ENCODE data around the gene SH3D21.
A peak's percentile ranks its signal among the peaks of the same experiment; 100 is the strongest.

The SH3D21 gene

GRCh38 chr1:36304521-36304920 is 1.6 kb upstream of the SH3D21 start:
- no peak for DNase-seq

DNA sequence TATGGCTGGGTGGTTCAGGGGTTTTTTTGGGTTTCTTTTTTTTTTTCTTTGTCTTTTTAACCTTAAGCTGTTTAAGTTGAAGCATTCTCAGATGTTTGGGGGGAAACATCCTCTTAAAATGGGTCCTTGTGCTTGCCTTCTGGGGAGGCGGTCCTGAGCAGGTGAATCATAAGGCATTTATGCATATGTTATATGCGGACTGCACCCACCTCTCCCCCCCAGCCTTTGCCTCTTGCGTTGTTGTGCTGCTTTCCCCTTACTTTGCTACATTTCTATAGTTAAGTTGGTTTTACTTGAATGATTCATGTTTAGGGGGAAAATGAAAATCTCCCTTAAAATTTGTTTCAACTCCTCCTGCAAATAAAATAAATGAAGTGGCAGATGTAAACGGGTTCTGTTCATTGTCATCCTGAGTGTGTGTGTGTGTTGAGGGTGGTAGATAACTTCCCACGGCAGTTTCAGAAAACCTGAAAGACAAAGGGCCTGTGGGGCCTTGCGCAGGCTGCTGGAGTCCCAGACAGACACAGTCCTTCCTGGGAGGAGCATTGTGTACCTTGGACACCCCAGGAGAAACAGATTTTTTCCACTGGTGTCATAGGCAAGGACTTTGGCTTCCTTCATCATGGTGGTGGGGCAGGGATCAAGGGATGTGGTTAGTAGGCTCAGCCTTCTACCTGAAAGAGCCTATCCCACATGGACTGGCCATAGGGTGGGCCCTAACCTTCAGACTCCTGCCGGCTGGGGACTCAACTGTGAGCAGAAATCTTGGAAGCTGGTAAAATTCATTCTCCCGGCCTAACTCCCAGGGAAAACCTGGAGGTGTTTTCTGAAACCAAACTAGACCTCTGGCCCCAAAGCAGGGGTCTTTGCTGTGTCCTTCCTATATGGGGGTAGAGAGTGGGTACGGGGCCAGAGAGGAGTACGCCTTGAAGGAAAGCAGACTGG is 926 bp upstream of the SH3D21 start:
- no peak for DNase-seq

- no peak for DNase-seq
Measured at GRCh38 chr1:36305915-36306209, 306 bp upstream of the SH3D21 start.

GRCh38 chr1:36306902-36307456 is 811 bp downstream of the SH3D21 start:
- peak; percentile 98 for DNase-seq

- DNase-seq: no peak
Measured at GRCh38 chr1:36307601-36308330, 1.6 kb downstream of the SH3D21 start.

GRCh38 chr1:36309397-36309796 is 3.2 kb downstream of the SH3D21 start:
- no peak for DNase-seq

- no peak for DNase-seq
Measured at GRCh38 chr1:36320291-36320761, 14.2 kb downstream of the SH3D21 start.

DNA sequence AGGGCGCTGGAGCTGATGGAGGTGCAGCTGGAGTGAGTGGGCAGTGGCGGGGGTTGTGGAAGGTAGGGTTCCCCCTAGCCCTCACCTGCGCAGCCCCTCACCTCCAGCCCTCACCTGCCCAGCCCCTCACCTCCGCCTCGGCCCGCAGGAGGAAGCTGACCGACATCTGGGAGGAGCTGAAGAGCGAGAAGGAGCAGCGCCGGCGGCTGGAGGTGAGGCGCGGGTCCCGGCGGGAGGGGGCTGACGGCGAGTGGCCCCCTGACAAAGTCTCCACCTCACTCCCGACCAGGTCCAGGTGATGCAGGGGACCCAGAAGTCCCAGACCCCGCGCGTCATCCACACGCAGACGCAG is 14.6 kb downstream of the SH3D21 start:
- DNase-seq: no peak

DNA sequence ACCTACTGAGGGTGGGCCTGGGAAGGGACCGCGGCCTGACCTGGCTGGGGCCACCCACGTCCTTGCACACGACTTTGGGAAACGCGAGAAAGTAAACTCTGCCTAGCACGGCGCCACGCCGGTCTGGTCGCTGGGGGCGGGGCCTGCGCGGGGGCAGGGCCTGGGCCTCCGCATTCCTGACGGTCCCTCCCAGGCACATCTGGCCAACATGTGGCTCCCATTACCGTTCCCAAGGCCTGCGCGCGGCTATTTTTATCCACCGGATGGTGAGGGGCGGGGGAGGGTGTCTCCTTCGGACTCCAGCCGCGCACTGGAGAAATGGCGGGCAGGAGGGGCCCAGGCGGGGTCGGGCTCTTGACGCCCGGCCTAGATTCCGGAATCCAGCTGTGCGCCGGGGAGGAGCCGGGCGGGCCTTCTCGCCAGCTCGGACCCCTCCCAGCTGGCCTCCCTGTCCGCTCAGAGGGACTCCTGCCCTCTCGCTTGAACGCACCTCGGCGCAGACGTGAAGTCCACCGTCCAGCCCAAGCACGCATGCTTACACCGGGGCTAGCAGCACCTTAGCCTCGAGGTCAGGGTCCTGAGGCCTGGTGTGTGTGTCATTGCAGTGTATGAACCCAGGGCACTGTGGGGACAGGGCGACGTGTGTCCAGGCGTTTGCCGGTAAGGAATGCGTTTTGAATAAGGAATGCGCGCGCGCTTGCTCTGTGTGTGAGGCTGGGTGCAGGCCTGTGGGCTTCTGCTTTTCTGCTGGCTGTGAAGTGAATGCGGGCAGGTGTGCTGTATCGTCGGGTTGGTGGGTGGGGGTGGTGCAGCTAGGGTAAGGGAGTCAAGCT is 15.2 kb downstream of the SH3D21 start:
- no peak for DNase-seq

- DNase-seq: no peak
Measured at GRCh38 chr1:36322041-36322785, 16.0 kb downstream of the SH3D21 start.

GRCh38 chr1:36322786-36323635 is 16.8 kb downstream of the SH3D21 start:
- DNase-seq: no peak

GRCh38 chr1:36323636-36324352 is 17.6 kb downstream of the SH3D21 start, which contains the start of gene EVA1B:
Gene EVA1B, minus strand, starts transcription at chr1:36323645. Its CDS starts 608 bp downstream, at chr1:36323037.
- DNase-seq: peak; percentile 35

DNA sequence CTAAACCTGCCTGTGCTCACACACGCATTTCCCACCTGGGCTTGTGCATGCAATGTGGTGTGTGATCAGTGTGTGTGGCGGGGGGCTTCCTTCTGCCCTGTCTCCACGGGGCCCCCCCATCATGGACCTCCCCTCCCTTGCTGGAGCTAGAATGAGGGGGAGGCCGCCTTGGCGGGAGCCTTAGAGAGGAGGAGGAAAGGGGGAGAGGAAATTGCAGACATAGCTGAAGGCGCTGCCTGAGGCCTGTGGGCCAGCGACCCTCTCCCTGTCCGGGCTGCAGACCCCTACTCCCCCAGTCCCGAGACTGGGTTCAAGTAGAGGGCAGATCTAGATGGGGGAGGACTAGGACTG is 18.2 kb downstream of the SH3D21 start:
- DNase-seq: no peak

- DNase-seq: no peak
Measured at GRCh38 chr1:36326499-36326898, 20.3 kb downstream of the SH3D21 start.

DNA sequence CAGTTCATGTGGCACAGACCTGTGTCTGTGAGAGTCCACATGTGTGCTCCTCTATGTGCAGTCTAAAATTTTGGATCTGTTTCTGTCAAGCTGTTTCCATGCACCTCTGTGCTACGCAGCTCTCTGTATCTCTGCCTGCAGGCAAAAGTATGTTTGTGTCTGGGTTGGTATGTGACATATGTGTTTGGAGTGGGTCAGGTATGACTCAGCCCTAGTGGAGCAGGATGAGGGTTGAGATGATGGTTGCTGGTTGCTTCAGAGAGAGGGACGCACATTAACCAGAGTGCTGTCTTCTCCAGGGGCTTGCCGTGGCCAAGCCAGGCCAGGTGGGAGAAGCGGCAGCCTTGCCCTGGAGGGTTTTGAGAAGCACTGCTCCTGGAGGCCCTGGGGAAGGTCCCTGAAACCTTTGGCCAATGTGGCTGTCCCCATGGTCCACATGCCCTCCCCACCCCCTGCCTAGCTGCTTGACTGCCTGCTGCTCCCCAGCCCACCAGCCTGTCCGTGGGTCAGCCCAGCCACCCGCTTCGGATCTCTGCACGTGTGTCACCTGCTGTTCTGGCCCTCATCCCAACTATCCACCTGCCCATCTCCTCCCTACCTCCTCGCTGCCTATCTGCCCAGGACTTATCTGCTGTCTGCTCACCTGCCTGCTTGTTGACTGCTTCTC is 21.4 kb downstream of the SH3D21 start:
- peak; percentile 62 for DNase-seq

DNA sequence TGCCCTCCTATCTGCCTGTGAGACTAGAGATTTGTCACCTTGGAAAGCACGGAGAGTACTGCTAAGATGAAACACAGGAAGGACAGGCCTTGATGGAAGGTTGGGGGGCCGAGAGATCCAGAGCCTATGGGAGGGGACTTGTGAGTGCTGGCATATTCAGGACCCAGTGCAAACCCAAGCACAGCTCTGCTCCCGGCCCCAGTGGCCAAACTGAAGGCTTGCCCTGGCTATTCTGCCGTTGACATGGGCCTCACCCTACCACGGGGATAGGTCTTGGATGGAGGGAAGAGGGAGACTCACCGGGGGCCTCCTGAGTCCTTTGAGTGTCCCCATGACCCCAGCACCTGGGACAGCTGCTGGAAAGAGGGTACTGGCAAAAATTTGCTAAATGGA is 21.9 kb downstream of the SH3D21 start:
- DNase-seq: no peak

GRCh38 chr1:36328713-36329112 is 22.5 kb downstream of the SH3D21 start:
- peak; percentile 33 for DNase-seq

- no peak for DNase-seq
Measured at GRCh38 chr1:36329817-36330216, 23.6 kb downstream of the SH3D21 start.

DNA sequence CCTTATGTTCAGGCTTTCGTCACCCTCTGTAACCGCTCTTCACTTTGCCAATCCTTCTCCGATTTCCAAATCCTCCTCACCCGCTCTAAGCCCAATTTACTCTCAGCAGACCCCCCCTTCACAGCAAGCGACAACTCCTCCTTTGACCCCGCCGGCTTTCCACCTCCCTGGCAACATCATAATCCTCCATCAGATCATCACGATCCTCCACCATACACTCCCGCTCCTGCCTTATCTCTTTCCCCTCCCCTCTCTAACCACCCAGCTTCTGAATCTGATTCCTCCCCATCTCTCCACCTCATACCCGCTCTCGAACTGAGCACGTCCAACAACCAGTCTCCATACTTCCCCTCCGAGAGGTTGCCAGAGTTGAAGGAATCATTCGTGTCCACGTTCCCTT is 24.8 kb downstream of the SH3D21 start:
- DNase-seq: no peak

- no peak for DNase-seq
Measured at GRCh38 chr1:36337830-36338229, 31.7 kb downstream of the SH3D21 start.

Measured in NCI-H774 (cell line).